Pons (tissue), 1 donor: ENCODE measurements around the gene NSD2.

ENCODE experiments used
- DNase-seq: peaks from one replicate; pipeline ENCODE4 v3.0.0-alpha.2; 2016; ENCODE audit warnings: low spot score

NSD2 gene

DNA sequence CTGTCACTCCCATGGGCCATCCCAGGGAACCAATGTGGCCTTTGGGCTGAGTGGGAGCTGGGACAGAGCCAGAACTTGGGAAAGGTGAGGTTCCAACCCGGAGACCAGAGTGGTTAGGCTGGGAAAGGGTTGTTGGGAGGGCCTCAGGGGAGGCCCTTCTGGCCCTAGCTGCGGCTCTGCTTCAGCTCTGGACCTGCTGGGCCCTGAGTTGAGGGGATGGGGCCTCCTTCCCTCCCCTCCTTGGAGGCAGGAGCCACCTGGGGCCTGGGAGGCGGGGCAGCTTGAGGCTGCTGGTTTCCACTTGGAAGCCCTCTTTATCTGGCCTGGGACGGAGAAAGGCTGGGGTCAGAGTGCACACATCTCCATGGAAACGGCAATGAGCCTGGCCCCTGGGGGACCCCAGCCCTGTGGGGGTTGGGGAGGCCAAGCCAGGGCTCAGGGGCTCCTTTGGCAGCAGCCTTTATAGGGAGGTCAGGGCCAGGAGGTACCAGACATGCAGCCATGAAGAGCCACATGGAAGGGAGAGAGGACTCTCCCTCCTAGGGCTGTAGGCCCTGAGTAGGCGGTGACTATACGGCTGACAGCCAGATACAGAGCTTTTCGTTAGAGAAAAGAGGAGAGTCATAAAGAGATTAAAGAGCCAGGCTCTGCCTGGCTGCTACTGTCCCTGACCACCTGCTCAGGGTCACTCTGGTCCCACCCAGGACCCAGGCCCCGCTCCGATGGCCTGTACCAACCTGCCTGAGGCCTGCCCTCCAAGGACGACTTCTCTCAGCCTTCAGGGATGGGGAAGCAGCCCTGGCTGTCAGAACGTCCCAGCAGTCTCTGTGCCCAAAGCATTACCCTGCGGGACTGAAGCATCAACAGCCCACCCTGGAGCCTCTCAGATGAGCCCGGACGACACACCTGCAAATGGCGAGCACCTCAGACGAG is 6.9 kb upstream of the NSD2 start:
- DNase-seq = no peak

DNA sequence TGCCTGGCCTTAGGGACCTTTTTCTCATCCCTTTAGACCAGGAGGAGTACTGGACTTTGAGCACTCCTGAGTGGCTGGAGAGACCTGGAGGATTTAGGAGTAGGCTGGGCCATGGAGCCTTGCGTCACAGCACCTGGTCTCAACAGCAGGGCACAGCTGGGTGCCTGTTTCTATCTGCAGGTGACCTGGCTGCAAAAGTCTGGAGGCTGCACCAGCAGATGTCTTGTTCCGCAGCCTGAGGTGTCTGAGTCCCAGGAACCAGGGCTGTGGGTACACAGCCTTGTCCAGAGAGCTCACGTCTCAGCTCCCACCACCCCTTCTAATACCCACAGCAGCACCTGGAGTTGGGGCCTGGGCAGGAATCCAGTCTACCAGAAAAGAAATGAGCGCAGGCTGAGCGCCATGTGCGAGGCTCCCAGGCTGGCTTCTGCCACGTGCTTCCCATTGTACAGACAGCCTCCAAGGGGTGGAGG is 5.0 kb upstream of the NSD2 start:
- no peak for DNase-seq

DNA sequence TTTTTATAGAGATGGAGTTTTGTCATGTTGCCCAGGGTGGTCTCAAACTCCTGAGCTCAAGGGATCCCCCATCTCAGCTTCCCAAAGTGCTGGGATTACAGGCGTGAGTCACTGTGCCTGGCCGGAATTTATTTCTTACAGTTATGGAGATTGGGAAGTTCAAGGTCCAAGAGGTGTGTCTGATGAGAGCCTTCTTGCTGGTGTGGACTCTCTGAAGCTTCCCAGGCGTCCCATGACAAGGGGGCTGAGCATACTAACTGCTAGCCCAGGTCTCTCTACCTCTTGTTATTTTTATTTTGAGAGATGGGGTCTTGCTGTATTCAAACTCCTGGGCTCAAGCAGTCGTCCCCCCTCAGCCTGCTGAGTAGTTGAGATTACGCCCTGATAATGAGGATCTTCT is 2.9 kb upstream of the NSD2 start:
- DNase-seq = no peak

DNA sequence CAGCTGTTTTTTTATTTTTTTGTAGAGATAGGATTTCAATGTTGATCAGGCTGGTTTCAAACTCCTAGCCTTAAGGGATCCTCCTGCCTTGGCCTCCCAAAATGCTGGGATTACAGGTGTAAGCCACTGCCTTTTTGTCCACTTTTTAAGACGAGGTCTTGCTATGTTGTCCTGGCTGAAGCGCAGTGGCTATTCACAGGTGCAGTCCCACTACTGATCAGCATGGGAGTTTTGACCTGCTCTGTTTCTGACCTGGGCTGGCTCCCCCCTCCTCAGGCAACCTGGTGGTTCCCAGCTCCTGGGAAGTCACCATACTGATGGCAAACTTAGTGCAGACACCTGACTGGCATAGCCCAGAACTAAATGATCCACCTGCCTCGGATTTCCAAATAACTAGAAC is 2.3 kb upstream of the NSD2 start:
- no peak for DNase-seq

DNA sequence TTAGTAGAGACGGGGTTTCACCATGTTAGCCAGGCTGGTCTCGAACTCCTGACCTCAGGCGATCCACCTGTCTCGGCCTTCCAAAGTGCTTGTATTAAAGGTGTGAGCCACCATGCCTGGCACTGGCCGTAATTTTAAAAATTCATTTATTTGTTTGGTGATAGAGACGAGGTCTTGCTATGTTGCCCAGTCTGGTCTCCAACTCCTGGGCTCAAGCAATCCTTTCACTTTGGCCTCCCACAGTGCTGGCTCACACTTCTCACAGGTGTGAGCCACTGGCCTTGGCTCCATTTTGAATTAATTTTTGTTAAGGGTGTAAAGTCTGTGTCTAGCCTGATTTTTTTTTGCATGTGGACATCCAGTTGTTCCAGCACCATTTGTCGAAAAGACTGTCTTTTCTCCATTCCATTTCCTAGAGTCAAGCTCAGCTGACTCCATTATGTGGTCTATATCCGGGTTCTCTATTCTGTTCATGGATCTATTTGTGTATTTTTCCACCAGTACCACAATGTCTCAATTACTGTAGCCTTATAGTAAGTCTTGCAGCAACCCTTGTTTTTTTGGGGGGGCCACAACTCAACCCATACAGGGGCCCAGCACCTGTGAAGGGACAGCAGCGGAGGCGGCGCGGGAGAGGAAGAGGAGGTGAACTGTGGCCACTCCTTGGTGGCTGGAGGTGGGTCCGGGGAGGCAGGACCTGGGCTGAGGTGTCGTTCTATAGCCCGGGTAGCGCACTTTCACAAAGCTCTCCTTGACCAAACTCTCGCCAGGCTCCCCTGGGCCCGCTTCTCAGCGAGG is 1.5 kb upstream of the NSD2 start:
- DNase-seq = no peak

DNA sequence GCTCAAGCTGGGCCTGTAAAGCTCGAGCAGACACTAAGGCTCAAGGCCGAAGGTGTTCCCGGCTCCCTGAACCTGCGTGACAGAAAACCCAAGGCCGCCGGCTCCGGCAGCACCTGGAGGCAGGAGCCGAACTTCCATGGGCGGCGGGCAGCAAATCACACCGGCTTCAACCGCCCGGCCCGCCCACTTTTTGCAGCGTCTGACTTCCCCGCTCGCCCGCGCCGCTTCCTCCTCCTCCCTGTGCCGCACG is 940 bp upstream of the NSD2 start:
- DNase-seq = peak; percentile 31

DNA sequence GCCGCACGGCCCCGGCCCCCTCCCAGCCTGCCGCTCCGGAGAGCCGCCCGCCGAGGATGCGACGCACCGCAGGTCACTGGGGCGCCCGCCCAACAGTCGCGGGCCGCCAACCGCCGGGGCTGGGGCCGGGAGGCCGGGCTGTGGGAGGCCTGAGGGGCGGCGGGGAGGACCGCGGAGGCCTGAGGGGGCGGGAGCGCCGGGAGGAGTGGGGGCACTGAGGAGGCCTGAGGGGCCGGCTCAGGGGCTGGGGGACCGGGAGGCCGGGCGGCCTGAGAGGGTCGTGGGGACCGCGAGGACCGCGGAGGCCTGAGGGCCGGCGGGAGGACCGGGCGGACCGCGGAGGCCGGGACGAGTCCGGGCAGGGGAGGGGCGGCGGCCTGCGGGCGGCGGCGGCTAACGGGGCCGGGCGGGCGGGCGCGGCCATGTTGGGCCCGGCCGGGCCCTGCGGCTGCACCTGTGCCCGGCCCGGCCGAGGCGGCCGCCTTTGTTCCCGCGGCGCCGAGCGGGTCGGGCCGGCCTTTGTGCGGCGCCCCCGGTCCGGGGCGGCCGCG is 353 bp downstream of the NSD2 start:
- DNase-seq = no peak

DNA sequence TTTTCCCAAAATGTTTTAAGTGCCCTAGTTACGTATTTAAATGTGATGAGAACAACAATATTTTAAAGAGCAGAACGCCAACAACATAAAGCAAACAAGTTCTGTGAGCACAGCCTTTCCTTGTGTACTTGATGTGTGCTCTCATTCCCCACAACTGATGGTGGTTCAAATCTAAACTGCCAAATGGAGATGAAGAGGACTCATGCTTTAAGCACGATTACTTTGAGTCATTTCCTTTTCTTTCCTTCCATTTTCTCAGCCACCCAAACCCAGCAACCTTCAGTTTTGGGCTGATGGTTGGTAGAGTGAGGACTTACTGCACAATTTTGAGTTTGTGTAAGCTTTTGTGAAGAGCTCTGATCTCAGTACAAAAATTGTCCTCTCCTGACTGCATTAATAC is 1.7 kb downstream of the NSD2 start:
- no peak for DNase-seq

DNA sequence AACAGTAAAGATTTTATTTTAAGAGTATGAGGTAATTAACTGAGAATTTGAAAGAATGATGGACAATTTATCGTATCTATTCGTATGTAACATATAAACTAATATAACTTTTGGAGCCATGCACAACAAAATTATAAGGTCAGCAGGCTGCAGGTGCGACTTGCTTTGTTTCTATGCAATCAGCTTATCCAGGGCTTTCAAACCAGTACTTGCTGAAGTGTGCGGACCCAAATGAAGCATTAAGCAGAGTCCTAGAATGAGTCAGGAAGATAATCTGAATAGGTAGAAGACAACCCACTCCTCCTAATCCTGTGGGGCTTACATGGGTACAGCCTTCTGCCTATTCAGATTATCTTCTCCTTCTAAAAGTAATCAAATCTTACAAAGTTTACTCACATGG is 2.1 kb downstream of the NSD2 start:
- no peak for DNase-seq

DNA sequence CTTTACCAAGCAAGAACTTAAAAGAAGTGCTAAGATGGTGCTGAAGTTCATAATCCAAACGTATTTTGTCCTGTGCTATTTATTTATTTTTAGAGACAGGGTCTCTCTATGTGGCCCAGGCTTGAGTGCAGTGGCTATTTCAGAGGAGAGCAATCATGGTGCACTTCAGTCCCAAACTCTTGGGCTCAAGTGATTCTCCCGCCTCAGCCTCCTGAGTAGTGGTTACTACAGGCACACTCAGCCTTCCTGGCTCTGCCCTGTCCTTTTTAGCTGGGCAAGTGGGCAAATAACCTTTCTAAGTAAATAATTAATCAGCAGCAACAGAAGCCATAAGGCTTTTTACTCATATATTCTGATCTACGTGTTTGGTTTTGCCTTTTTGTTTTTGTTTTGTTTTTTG is 2.6 kb downstream of the NSD2 start:
- no peak for DNase-seq

DNA sequence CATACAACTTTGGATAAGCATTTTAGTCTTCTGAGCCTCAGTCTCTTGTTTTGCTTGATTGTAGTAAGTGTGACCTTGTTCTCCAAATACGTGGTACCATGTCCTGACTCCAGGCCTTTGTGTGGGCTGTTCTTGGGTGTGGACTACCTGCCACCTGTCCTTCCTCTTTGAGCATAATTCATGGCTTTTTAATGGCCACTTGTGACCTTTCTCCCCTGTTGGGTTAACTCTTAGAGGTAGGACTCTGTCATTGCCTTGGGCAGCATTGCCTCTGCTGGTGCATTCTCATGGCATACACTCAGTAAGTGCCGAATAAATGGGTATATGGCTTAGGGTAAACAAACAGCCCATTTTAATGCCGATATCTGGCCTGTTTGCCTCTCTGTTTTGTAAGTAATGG is 3.0 kb downstream of the NSD2 start:
- no peak for DNase-seq

DNA sequence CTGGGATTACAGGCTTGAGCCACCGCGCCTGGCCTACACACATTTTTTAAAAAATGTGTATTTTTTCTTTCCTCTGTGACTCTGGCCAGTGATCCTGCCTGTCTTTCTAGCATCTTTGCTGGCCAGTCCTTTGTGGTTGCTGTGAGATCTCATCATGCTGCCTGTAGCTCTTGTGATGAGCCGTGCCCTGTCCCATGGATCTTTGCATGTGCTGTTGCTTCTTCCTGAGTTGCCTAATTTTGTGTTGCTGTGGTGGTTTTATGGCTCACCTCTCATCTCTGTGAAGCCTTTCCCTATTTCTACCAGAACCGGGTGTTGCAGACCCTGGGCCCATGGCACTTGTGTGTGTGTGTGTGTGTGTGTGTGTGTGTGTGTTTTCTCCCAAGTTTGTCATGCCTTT is 8.3 kb downstream of the NSD2 start:
- no peak for DNase-seq

DNA sequence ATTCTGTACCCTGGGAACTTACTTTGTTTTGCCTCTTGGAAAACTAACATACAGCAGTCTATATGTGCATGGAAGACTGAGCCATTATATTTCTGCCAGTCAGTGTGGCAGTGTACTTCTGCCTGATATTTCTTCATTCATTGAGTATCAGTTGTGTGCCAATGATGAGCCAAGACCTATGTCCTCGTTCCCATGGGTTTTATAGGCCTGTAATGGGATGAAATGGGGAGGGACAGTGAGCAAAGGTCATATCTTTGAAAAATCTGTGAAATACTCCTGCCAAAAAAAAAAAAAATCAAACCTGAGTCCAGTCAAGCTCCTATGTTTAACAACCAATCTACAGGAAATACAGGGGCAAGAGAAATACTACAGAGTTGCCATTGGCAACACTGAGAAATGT is 9.1 kb downstream of the NSD2 start:
- DNase-seq = no peak

DNA sequence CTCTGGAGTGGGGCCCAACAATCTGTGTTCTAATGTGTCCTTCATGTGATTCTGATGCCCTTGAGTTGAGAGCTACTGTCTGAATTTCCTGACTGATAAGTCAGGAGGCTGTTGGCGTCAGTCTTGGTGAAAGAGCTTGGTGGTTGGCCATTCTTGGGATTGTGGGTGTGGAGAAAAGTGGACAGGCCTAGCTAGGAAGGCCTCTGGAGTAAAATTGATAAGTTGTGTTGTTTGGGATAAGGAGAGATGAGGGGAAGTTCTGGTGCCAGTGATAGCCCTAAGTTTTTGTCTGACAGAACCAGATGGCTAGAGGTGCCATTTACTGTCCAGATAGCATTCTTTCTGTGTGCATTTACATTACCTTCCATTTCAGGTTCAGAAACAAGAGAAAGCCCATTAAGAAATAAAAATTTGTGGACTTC is 11.7 kb downstream of the NSD2 start:
- no peak for DNase-seq

DNA sequence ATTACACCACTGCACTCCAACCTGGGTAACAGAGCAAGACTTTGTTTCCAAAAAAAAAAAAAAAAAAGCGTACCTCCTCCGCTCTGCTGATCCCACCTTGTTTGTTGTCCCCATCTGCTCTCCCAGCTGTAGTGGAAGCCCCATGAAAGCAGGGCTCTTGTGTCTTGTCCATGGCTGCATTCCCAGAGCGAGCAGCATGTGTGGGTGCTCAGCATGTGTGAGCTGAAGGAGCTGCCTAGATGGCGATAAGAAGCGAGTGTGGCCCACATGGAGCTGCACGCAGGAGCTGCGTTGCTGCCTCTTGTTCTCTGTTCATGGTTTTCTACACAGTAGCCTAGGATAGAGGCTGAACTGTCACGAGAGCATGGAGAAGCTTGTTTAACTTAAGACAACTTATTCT is 12.4 kb downstream of the NSD2 start:
- DNase-seq = no peak

DNA sequence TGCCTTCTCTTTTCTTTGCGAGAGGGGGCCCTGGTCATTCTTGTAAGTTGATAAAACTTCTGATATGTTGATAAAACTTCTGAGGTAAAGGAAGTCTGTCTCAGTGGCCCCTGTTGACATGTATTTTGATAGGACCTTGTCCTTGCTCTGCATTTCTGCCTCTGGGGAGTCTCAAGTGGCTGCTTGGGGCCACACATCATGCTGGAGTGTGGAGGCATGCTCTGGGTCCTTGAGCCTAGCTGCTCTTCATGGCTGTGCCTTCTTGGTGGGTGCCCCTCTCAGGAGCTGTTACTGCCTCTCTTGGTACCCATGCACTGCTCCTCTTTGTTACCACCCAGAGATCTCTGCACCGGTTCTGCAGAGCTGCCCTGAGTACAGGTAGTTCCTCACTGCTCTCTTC is 14.2 kb downstream of the NSD2 start:
- DNase-seq = no peak

DNA sequence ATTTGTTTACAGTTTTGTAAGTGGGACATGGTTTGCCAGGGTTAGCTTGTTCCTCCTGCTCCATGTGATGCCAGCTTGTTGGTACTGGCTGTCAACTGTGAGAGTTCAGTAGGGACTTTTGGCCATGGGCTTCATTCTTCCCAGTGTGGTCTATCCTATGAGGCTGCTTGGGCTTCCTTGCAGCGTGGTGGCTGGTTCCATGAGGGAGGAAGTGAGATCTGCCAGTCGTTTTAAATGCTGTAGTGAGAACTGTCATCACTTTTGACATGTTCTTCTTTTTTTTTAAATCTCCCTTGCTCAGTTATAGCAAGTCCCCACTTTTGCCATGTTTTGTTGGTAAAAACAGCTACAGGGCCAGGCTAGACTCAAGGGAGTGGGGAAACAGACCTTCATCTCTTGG is 15.9 kb downstream of the NSD2 start:
- no peak for DNase-seq

DNA sequence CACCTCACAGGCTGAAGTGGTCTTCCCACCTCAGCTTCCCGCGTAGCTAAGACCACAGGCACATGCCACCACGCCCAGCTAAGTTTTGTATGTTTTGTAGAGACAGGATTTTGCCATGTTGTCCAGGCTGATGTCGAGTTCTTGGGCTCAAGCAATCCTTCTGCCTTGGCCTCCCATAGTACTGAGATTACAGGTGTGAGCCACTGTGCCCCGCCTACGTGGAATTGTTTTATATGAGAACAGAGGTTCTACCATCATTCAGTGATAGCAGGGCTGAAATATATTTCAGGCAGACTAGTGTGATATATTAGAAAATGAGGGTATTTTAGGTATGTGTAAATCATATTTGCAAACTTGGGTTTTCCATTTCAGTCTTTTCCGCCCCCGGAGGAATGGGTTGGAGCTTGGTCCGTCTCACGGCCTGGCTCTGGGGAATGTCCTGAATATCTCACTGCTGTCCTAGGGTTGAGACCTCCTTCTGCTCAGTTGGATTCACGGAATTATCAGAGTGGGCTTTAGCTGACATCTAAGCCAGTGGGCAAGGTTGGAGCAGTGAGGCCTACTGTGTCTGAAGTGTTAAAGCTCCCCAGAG is 19.9 kb downstream of the NSD2 start:
- no peak for DNase-seq

DNA sequence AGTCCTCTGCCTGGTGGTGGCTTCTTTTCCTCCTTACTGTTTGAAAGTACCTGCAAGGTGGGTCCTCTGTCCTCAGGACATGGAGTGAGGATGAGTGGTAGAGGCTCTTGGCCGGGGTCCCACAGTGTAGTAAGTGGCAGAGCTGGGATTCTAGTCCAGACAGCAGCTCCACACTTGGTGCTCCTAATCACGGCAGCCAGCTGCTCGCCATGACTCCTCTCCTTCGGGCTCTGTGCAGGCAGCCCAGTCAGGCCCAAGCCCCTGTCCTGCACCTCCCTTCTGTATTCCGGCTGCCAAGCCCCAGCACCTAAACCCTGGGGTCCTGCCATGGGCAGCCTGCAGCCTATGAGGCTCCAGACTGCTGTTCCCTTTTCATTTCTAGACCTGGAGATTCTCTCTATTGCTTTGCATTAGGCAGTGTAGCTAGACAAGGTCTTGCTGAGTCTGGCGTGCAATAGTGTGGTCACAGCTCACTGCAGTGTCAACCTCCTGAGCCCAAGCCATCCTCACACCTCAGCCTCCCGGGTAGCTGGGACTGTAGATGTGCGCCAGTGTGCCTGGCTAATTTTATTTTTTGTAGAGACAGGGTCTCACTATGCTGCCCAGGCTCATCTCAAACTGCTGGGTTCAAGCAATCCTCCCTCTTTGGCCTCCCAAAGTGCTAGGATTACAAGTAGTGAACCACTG is 24.9 kb downstream of the NSD2 start:
- DNase-seq = no peak

DNA sequence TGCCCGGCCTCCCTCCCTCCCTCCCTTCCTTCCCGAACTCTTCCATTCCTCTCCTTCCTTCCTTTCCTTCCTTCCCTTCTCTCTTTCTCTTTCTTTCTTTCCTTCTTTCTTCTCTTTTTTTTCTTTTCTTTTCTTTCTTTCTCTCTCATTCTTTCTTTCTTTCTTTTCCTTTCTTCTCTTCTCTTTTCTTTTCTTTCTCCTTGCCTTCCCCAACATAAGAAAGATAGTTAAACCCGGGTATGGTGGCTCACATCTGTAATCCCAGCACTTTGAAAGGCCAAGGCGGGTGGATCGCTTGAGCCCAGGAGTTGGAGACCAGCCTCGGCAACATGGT is 25.4 kb downstream of the NSD2 start:
- no peak for DNase-seq

DNA sequence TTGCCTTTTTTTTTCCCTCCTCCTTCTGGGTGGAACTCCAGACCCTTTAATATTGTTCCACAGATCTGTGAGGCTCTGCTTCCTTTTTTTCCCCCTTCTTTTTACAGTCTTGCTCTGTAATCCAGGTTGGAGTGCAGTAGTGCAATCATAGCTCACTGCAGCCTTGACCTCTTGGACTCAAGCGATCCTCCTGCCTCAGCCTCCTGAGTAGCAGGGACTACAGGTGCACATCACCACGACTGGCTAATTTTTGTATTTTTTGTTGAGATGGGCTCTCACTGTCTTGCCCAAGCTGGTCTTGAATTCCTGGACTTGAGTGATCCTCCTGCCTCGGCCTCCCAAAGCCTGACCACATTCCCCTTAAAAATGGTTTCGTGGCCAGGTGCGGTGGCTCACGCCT is 26.8 kb downstream of the NSD2 start:
- DNase-seq = no peak

DNA sequence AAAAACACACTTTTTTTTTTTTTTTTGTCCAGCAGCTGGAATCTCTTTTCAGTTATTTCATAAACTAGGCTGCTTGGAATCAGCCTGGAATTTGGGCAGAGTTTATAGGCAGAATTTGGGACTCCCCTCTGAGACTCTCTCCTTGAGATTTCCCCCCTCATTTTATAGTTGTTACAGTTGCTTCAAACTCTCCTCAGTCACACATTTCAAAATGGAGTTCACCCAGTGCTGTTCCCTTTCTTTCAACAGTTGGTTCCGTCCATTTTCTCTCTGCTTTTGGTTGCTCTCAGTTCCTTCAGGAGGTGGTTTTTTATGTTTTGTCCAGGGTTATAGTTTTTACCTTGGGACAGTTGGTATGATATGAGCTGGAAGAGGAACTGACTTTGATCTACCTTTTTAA is 27.5 kb downstream of the NSD2 start:
- no peak for DNase-seq
